22Rv1 (cell line): ENCODE data around the gene FBXO48.

ENCODE experiments used
- CTCF ChIP-seq: fragments of 450-650 bp; IDR thresholded peaks from 2 replicates; pipeline ENCODE4 v1.5.1; 2017; ENCODE audit warnings: mild to moderate bottlenecking
- ZFX ChIP-seq: fragments of 450-650 bp; IDR thresholded peaks from 2 replicates; pipeline ENCODE4 v1.6.1; 2017; ENCODE audit warnings: antibody characterized with exemption, borderline replicate concordance

GRCh38 chr2:68478688-68479087, 11.6 kb upstream of the FBXO48 start:
- TF ChIP-seq CTCF = no peak
- no peak for TF ChIP-seq ZFX
